ENCODE data around the gene NLGN2.

GRCh38 chr17:7380855-7381683 is 26.6 kb upstream of the NLGN2 start, which contains the start of gene TNK1:
- TF ChIP-seq EP300 (conservative IDR thresholded peaks at IDR 0.05; ENCODE audit: poor library complexity, severe bottlenecking) (no peak), POLR2AphosphoS5 (IDR thresholded peaks at IDR 0.05) (no peak), CTCF (IDR thresholded peaks at IDR 0.05; ENCODE audit: poor library complexity, severe bottlenecking) (no peak), RAD21 (conservative IDR thresholded peaks at IDR 0.05) (no peak)
